GM21529 (cell line): ENCODE measurements around the gene WDFY4.

ENCODE experiments used
- ATAC-seq: cut with Tn5 transposase; IDR thresholded peaks from one replicate; pipeline ENCODE4 v1.9.1; 2021; ENCODE audit not compliant: unreplicated experiment

The WDFY4 gene

DNA sequence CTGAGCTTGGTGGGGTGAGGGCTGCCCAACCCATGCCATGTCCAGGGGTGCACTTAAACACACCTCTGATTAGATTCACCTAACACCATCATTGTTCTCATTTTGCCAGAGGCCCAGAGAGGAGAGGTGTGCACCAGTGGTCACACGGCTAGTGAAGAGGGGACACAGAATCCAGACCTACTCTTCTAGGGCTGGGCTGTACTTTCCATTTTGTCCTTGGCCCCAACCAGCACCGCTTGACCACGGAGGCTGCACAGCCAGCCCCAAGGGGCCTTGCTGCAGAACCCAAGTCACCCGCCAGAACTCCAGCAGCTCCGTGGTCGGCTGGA, 246 bp upstream of the WDFY4 start:
- no peak for ATAC-seq

DNA sequence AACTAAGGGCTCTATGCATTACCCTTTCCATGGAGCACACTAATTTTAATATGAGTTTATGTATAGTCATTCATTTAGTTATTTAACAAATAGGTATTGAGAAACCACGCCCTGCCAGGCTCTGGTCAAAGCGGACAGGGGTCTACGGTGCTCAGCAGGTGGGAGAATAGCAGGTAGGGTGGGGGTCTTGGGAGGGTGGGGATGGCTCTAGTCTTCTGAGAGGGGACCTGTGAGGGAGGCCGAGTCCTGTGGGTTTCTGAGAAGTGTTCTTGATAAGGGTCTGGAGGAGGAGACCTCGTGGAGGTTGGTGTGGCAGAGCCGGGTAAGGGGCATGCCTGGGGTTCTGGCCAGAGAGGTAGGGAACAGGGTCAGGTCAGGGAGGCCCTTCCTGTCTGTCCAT, 1.1 kb downstream of the WDFY4 start:
- ATAC-seq: no peak

DNA sequence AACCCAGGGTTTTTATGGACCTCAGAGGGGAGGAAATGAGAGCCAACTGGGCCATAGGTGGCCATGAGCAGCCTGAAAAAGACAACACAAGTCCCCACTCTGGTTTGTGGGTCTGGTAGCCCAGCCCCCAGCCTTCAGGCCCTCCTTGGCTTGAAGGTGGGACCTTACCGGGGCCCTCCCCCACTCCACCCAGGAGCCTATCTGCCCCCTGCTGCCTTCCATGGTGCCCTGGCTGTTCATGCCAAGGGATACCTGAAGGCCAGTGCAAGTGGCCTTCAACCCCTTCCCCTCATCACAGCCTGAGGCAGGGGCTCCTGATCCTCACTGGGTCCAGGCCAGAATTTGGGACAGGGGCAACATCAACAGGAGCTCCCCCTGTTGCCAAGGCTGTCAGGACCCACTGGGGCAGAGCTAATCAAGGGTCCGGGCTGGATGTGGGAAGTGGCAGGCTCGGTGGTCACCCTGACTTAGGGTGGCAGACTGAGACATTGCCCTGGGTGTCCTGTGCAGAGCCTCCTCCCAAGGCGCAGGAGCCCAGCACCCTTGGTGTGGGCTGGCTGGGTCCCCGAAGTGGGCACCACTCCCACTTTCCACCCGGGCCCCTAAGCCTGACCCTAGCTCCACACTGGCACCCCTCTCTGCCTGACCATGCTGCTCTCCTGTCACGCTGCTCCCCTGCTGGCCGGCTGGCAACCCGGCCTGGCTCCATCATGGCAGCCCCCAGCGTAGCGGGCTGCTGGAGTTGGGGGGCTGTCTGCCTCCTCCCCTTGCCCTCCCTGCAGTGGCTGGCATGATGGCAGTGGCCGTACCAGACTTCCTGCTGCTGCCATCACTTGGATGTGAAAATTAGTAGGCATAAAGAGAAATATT, 6.4 kb downstream of the WDFY4 start:
- no peak for ATAC-seq

DNA sequence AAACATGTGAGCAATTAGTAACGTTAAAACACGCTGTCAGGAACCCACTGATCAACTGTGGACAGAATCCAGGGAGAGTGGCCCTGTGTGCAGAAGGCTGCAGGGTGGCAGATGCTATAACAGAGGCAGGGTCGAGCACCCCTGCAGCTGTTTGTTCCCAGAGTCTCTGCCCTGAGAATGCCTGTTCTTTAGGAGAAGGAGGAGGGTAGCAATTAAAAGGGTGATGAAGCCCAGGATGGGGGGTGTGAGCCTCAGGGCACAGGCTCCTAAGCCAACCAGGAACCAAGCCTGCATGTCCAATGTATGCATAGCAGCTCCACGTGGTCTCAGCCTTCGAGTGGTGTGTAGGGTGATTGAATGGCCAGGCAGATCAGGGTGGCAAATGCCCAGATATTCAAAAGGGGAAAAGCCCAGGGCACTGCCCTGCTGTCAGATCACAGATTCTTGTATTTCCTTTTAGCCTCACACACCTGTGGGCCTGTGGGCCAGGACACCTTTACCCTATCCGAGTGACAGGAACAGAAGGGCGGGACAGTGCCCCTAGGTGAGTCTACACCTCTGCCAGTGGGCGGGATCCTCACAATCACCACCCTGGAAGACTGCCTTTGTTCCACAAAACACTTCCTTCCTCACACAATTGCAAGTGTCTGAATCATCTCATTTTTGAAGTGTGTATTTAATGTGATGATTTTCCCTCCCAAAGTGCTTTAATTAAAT, 7.3 kb downstream of the WDFY4 start:
- no peak for ATAC-seq

DNA sequence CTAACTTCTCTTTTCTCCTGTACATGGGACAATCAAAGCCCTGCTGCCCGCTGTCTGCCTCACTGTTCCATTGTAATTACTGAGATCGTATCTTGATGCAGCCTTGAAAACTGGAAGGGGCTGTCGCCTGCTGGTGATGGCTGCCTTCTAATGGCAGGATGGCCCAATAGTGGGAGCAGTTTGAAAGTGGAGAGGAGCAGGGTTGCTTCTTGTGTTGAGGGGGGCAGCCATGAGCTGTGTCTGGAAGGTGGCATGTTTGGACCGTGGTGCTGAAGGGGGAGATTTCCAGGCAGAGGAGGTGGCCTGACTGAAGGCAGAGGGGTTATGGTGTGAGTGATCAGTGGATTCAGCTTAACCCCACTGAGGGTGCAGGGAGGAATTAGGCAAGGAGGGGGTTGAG, 8.1 kb downstream of the WDFY4 start:
- ATAC-seq: no peak

DNA sequence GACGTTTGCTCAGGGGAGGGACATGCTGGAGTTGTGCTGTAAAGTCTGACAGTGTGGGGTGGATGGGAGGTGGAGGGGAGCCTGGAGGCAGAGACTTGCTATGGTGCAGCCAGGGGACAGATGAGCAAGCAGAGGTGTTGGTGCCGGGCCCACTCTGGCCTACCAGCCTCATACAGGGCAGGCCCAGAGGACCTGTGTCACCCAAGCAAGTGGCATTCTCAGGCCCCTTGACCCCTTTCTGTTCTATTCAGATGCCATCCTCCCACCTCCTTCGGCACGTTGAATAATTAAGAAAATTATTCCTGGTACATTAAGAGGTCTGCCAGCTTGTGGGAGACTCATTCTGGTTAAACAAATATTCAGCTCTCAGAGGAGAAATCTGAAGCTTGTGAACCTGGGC, 8.5 kb downstream of the WDFY4 start:
- ATAC-seq: no peak

DNA sequence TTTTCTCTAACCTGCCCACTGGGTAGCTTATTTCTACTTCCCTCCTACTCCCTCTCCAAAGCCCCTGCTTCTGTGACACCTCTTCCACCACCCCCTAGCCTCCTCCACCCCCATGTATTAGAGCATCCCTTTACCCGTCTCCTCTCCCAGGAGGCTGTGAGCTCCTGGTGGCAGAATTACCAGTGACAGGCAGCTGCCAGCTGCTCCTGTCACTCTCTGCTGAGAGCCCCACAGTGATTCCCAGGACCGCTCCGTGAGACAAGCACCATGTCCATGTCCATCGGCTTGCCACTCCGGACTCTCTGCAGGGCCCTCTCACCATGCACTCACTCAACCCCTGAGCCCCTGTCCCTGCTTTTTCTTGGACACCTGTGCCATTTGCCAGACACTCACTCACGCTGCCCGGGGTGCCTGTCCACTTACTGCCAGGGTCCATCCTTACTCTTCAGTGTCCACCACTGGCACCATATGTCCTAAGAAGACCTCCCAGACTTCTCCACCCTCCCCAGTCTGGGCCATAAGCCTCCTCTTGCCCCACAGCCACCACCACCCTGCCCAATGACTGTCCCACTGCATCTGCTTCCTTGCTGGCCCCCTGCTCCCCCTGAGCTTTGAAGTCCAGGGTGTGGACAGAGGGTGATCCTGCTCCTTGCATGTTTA, 9.8 kb downstream of the WDFY4 start:
- ATAC-seq: no peak

DNA sequence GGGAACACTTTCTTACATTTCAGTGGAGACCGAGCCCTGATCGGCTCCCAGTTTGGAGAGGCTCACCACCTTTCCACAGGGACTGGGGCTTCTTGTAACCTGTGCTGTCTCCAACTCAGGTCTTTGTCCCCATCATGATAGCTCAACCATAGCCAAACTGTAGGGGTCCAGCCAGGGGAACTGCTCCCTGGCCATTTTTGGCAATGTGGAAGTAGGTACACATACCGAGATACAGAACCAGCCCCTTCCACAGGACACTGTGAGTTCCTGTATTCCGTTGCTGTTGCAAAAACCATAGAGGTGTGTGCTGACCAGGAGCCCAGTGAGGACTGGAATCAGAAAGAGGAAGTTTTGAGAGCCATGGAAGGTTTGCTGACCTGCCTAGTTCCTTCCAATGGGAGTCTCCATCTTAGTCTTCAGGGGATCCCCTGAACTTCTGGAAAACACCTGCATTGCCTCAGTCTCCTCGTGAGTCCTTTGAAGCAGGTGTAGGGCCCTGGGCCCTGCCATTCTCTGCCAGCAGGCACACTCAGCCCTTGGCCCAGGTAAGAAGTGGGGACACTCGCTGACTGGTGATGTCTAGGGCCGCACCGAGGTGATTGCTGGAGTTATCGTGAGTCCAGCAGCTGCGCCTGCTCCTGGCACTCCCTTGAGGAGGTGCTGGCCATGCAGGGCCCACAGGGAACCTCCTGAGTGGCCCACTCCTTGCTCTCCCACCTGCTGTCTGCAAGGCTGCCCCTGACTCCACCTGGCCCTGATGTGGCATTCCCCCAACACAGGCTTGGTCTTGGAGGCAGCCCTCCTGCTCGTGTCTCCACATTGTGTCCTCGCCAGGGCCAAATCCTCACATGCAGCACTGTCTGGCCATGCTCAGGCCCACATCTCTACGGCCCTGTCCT, 11.2 kb downstream of the WDFY4 start:
- ATAC-seq: no peak

DNA sequence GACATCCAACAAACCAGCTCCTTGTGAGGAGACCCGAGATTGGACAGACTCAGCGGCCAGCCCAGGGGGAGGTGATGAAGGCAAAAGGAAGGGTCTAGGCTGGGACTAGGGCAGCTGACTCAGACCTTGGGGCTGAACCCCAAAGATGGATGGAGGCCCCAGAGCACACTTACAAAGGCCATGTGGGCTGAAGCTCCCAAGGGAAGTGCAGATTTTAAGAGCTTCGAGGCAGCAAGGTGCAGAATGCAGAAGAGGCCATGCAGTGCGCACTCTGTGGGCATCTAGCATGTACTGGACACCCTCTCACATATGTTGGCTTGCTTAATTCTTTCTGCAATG, 11.8 kb downstream of the WDFY4 start:
- no peak for ATAC-seq

DNA sequence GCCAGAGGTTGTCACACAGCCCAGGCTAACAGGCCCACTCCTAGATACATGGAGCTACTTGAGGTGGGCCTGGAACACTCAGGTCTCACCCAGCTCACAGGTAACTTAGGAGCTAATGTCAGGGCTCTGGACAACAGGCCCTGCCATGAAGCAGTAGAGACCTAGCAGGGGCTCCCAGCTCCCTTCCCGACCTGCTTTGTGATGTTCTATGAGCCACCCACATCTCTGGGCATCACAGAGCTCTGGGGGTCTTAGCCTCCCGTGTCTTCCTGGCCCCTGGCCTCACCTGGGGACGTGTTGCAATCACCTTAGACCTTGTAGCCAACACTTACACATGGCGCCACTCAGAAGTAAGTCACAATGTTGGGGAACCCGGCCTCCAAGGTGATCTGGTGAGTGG, 12.4 kb downstream of the WDFY4 start:
- no peak for ATAC-seq

DNA sequence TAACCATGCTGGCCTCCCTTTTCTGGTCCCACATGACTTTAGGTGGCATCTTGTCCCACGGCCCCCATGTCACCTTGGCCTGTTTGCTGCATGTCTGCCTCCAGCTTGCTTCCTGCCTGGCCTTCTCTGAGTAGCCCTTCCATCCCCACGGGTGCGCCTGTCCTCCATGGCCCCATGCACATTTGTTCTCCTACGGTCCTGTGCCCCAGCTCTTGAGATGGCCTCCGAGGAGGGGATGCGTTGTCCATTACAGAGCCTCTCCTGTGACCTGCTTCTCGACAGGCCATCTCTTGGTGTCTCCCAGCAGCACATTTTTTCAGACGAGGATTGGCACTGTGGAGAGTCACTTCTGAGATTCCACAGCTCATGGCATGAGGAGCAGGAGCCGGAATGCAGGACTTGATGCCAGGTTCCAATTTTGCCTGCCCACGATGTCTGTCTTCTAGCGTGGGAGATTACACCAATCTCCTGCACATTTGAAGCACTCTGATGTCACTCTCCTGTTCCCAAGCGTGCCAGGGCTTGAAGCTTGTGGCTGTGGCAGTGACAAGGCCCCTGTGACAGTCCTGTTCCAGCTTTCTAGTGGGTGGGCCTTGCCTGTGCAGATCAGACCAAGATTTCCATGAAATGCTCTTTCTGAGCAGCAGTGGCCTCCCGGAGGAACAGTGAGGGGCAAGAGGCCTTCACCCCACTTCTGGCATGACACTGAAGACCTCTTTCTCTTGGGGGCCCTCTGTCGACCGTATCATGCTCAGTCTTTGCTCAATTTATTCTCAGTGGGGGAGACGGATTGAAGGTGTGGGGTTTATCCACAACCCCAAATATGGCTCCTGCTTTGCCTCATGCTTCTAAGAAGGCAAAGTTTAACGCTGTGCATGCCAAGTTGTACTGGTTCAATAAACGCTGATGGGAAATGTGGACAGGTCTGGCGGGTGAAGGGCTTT, 13.4 kb downstream of the WDFY4 start:
- ATAC-seq: no peak

DNA sequence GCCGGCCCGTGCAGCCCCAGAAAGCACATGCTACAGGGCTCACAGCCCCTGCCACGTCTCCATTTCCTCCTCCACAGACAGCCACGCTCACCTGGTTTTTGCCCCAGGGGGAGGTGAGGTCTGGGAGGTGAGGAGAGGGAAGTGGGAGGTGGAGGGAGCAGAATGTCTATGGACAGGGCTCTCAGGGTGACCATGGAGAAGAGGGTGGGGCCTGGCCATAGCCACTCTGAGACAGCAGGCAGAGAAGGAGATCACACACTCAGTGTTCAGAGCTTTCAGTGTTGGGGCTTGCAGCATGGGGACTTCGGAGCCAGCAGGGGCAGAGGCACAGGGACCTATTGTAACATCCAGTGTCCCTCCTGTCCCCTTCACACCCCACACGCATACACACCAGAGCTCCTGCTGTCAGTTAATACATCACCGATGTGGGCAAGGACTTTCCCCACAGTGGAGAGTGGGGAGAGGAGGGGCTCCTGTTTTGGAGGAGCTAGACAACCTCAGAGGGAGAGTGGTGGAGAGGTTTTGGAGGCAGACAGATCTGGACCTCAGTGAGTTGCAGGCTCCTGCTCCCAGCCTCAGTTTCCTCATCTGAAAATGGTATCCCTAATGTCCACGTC, 14.4 kb downstream of the WDFY4 start:
- no peak for ATAC-seq

DNA sequence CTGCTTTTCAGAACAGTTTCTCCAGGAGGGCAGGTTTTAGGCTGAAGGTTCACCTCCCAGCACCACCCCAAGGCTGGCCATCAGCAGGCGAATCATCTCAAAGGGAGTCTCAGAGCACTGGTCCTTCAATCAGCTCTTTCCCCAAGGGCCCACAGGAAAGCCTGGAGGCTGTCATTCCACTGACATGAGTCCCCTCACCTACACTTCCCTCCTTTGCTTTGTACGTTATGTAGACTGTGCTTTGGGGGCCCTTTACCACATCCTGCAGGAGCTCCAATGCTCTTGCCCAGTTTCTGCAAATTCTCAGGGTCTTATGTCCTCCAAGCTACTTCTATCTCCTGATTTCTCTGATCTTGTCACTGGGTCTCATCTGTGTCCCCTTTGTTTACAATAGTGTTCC, 15.4 kb downstream of the WDFY4 start:
- ATAC-seq: no peak

DNA sequence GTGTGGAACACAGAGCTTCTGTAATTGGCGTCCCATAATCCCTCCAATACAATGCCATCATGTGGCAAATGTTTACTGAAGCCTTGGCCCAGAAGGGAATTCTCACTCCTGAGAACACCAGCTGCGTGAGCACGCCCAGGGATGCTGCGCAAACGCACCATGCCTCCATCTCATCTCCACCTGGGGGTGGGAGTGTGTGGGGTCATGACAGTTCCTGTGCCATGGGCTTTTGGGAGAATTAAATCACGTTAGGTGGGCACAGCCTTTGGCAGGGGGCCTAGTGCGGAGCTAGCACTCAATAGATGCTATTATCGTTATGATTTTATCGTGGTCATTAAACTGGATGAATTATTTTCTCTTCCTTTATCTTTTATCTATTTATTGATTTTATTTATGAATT, 15.8 kb downstream of the WDFY4 start:
- ATAC-seq: no peak

DNA sequence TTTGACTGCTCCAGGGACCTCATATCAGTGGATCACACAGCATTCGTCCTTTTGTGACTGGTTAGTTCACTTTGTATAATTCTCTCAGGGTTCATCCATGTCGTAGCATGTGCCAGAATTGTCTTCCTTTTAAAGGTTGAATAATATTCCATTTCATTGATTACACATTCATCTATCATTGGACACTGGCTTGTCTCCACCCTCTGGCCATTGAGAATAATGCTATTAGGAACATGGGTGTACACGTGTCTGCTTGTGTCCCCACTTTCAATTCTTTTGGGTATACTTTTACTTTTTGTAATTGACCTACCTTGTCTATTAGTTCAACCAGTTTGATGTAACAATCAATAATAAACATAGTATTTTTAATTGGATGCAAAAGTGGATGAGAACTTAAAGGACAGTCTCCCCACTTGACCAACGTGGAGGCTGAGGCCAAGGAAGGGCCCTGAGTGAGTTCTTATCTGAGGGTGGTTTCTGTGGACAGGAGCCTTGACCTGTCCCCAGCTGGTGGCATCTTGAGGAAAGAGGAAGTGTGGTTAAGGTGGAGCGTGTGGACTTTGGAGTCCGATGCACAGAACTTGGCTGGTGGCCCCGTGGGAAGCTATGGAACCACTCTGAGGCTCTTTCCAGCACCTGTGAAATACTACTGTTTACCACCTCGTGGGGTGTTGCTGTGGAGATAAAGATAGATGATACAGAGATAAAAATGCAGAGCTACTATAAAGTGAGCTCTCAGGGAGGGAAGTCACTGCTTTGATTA, 16.6 kb downstream of the WDFY4 start:
- no peak for ATAC-seq

DNA sequence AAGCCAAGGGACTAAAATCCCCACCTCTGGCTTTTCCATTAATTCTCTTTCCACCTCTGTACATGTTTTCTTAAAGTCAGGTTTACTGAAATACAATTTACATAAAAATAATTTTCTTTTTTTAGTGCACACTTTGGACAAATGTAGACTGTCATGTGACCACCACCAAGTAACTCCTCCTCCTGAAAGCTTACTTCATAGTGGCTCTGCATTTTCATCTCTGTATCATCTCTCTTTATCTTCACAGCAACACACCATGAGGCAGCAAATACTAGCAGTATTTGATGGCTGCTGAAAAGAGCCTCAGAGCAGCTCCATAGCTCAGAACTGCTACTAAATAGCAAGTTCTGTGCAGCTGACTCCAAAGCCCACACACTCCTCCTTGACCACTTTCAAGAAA, 17.3 kb downstream of the WDFY4 start:
- ATAC-seq: no peak

DNA sequence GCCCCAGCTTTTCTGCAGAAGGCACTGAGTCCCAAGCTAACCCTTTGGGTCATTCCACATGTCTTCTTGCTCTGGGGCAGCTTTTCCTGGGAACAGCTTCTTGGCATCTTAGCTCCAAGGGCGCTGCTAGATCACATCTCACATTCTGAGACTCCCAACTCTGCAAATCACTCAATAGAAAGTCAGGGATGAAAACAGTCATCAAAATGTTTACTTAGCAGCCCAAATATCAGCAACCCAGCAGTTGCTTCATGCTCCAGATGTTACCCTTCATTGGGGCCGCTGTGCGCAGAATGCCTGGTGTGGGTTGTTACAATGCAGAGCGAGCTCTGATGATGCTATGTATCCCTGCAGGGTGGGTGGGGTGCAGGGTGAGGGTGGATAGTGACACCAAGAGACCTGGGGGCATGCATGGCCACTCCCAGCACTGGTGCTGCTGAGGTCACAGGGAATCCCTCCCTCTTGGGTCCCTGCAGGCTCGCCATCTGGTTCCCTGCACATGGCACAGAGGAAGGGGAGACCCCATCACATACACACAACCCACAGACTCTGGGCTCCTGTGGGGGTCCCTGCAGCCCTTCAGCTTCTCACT, 19.0 kb downstream of the WDFY4 start:
- no peak for ATAC-seq

DNA sequence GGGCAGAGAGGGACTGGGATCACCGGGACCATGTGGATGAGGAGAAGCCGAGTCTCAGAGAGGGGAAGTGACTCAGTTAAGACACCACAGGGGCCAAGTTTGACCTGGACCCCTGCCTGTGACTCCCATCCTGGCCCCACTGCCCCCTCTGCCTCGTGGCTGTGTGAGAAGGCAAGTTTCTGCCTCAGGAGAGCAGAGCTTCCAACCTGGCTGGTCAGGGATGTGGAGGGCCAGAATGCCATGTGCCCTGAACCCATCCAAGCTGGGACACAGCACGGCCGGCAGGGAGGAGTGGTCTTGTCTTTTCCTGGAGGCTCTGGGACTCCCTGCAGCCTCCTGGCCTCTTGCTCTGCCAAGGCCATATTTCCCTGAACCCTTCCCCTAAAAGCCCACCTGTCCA, 19.5 kb downstream of the WDFY4 start:
- no peak for ATAC-seq
